Right kidney (tissue), 1 donor: ENCODE results near the gene CSPG5.
A peak's percentile ranks its signal among the peaks of the same experiment; 100 is the strongest.

Experiments used
- DNase-seq: peaks from one replicate; pipeline ENCODE4 v3.0.0-alpha.2; 2016

Gene CSPG5

DNA sequence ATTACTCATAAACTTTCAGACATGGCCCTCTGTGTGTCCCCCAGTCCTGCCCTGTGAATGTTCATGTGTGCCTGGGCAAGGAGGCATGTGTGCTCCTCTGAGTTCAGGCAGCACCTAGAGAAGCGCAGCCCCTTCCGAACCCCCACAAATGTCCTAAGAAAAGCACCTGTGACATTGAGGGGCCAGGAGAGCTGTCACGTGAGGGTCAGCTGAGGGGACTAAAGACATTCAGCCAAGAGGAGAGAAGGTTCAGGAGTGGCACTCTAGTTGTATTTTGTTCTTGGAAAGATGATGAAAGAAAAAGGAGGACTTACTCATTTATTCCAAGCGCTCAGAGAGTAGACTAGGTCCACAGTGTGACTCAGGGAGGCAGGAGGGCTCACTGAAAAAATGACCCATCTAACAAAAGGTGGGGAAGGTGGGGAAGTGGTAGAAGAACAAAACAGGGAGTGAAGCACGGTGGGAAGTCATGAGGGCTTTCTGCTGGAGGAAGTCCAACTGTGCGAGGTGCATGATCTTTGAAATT is 37.0 kb downstream of the CSPG5 start:
- DNase-seq = no peak

- no peak for DNase-seq
Measured at GRCh38 chr3:47540281-47540680, 38.4 kb downstream of the CSPG5 start.

DNA sequence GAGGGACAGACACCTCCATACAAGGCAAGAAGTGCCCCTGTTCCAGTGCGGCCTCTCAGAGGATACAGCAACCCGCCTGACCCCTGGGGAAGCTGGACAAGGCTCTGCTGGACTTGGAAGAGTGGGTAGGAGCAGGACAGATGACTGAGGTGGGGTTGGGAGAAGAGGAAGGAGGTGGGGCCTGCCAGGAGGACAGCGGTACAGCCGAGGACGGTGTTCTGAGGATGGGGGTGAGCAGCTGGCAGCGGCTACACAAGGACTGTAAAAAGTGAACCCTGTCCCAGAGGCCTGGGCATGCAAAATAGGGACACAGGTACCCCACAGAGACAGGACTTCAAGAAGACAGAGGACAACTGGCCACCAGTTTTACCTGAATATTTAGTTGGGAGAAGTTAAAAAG is 41.7 kb downstream of the CSPG5 start:
- DNase-seq = no peak

DNA sequence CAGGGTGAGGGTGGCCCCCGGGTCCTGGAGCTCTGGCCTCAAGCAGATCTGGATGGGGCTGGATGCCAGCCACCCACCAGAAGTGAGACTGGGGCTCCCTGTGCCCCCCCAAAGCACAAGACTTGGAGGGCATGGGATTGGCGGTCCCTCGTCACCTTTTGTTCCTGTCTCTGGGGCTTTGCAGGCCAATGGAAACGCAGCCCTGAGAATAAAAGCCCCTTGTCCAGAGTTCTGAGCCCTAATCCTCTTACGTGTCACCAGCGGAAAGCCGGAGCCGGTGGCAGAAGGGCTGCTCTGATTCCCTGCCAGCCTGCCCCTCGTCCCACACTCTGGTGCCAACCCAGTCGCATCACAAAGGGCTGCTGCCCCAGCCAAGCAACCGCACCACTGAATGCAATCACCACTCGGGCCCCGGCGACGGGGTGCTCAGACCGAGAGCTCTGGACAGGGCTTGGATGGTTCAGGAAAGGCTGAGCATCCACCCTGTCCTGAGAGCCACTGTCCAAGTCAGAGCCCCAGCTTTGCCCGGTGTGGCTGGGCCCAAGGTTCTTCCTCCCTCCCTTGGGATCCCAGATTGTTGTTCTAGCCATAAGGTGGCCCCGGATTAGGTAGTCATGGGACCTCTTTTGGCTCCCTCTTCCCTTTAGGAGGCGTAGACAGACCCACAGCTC is 42.3 kb downstream of the CSPG5 start:
- no peak for DNase-seq

- DNase-seq = no peak
Measured at GRCh38 chr3:47533996-47534454, 44.6 kb downstream of the CSPG5 start.

- no peak for DNase-seq
Measured at GRCh38 chr3:47533481-47533880, 45.2 kb downstream of the CSPG5 start.

- DNase-seq = no peak
Measured at GRCh38 chr3:47527952-47528725, 50.5 kb downstream of the CSPG5 start.

- no peak for DNase-seq
Measured at GRCh38 chr3:47525617-47526016, 53.0 kb downstream of the CSPG5 start.

DNA sequence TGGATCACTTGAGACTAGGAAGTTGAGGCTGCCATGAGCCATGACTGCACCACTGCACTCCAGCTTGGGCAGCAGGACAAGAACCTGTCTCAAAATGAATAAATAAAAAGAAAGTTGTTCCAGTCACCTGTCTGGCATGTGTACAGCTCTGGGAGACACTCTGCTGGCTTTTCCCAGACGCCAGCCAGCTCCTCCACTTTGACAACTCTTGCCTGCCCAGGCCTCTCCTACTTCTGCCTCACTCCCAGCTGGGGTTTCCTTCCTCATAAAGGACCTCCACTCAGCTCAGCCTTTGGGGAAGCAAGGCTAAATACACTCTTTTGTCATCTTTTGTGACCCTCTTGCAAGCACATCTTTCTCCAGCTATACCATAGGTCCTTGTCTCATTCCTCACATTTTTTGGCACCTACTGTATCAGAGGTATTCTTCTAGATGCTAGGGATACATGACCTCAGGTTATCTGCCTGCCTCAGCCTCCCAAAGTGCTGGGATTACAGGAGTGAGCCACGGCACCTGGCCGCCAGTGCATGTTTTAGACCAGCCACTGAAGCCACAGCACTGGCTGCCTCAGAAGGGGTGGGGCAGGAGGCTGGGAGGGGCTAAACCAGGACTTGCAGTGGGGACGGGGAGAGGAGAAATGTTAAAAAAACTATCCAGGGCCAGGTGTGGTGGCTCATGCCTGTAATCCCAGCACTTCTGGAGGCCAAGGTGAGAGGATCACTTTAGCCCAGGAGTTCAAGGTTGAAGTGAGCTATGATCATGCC is 55.2 kb downstream of the CSPG5 start:
- no peak for DNase-seq

- DNase-seq = peak; percentile 79
Measured at GRCh38 chr3:47522082-47522987, 56.3 kb downstream of the CSPG5 start.

- no peak for DNase-seq
Measured at GRCh38 chr3:47520756-47521155, 57.9 kb downstream of the CSPG5 start.

- no peak for DNase-seq
Measured at GRCh38 chr3:47517937-47518336, 60.7 kb downstream of the CSPG5 start.

DNA sequence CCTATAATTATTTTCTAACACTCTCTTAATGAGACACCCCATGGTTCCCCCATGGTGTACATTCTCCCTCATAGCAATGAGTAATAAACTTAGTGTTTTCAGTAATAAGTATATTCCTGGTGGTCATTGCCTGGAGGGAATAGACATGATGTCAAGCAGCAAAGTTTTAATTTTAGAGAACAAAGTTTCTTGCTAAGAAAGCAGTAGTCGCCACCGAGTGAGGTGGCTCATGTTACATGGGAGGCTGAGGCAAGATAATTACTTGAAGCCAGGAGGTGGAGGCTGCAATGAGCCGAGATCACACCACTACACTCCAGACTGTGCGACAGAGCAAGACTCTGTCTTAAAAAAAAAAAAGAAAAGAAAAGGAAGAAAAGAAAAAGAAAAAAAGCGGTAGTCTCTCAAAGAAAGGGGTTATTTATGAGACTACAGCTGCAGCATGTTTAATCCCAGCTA is 62.8 kb downstream of the CSPG5 start:
- DNase-seq = no peak

DNA sequence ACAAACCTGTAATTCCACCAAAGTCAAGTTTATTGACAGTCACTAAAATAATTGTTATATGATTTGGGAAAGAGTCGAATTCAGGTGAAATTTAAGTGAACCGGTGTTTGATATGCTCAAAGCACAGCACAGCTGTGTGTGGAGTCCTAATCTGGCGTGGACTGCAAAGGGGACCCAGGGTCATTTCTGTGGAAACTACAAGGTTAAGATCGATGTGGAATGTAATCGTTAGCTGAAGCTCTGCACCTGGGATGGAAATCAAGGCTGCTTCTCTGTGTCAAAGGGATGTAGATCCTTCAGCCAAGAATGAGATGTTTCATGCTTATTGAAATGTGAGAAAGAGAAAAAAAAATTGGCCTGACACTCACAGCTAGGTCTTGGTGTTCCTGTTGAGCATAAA is 63.6 kb downstream of the CSPG5 start:
- no peak for DNase-seq

DNA sequence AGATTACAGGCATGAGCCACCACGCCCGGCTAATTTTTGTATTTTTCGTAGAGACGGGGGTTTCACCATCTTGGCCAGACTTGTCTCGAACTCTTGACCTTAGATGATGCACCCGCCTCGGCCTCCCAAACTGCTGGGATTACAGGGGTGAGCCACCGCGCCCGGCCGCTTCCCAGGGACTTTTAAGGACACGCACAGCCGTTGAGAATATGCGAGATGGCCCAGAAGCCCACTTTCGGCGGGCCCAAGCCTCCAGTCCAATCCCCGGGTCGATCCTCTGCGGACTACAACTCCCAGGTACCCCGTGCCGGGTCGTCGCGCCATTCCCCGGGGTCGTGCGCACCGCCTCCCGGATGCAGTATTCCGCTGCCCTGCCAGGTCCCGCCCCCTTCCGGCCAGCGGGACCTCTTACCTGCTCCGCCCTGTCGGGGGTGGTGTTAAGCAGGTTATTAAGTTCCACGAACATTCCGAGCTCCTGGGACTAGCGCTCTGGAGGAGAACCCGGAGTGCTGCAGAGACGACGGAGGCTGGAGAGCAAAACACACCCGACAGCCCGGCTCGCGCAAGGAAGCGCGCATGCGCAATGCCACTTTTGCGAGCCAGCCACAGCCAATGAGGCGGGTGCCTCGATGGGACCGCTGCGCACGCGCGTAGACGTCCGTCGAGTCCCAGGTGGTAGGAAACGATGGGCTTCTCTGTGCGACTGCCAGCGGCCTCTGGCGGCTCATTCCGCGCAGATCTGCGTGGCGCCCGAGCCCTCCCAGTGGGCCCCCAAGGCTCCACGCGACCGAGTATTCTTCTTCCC is 65.3 kb downstream of the CSPG5 start, which contains the start of gene ELP6:
Gene ELP6, minus strand, starts transcription at position 588 of the 805 bp plus-strand sequence. Its CDS starts 122 bp downstream, at position 466.
- peak; percentile 99 for DNase-seq

GRCh38 chr3:47512416-47513124 is 66.1 kb downstream of the CSPG5 start:
- peak; percentile 72 for DNase-seq
